ENCODE measurements around the gene TENT4A. TPM values are rescaled to one million over a fixed set of nuclear protein-coding genes. Genes with fewer than 3 reads are reported as not detected.
"Not testable (repeated sequence)": the region's sequence is repeated elsewhere in the genome, so short reads cannot be mapped to it uniquely, and the experiment has no call there.

Gene TENT4A
- total and polyA plus RNA-seq, 12 donors = 4.2 to 13.7 (median 11.3) TPM

GRCh38 chr5:6768590-6769230 is 55.5 kb downstream of the TENT4A start:
- TF ChIP-seq CTCF (IDR thresholded peaks at IDR 0.05) = peak in 1 of 9 donors; percentile 11
- Histone ChIP-seq H3K27me3 (peaks cover 0 to 18% (median 0%) of the 10 kb centered on the region in 7 donors), H3K4me1 (peaks cover 0 to 30% (median 15%) of the 10 kb centered on the region in 9 donors), H3K27ac (no peak overlapping the region), H3K4me3 (no peak overlapping the region), H3K9me3 (no peaks in the 10 kb centered on the region), H3K36me3 (no peaks in the 10 kb centered on the region)
- ATAC-seq (no peak), DNase-seq (no peak)
- intact Hi-C loops (cut with DNase I) = loop anchor here (5.0 to 10.0 kb wide), 8 partner anchors 69 to 1089 kb away; partner anchors contain the start of gene ADCY2 (in 2 of the 10)
- 72 to 85% methylated on average over 12 of the region's 12 CpGs for WGBS, 2 donors

- WGBS, 2 donors = 86 to 90% methylated on average over 11 of the region's 11 CpGs
- H3K4me1 ChIP-seq = peaks cover 0 to 24% (median 14%) of the 10 kb centered on the region in 9 donors
- ATAC-seq = no peak
These were observed 57.8 kb downstream of the TENT4A start for GRCh38 chr5:6770826-6771607.

GRCh38 chr5:6772886-6773285 is 59.7 kb downstream of the TENT4A start:
- Histone ChIP-seq H3K4me1 (peaks cover 0 to 13% (median 8%) of the 10 kb centered on the region in 9 donors), H3K9me3 (no peaks in the 10 kb centered on the region), H3K27ac (no peak overlapping the region), H3K36me3 (no peaks in the 10 kb centered on the region), H3K4me3 (no peak overlapping the region), H3K27me3 (peaks cover 0 to 18% (median 0%) of the 10 kb centered on the region in 7 donors)
- intact Hi-C loops (cut with DNase I) = no loop called here
- DNase-seq = no peak
- ATAC-seq = no peak
- WGBS, 2 donors = 74 to 86% methylated on average over 11 of the region's 11 CpGs
- no peak for TF ChIP-seq CTCF (IDR thresholded peaks at IDR 0.05)

More at GRCh38 chr5:6770826-6771607, 57.8 kb downstream of the TENT4A start:
- Histone ChIP-seq H3K36me3 (no peaks in the 10 kb centered on the region), H3K4me3 (no peak overlapping the region), H3K27me3 (peaks cover 0 to 18% (median 0%) of the 10 kb centered on the region in 7 donors), H3K9me3 (no peaks in the 10 kb centered on the region), H3K27ac (no peak overlapping the region)
- intact Hi-C loops (cut with DNase I) = no loop called here
- no peak for DNase-seq
- no peak for TF ChIP-seq CTCF (IDR thresholded peaks at IDR 0.05)

GRCh38 chr5:6773342-6774035 is 60.3 kb downstream of the TENT4A start:
- ATAC-seq (no peak), DNase-seq (no peak)
- Histone ChIP-seq H3K27me3 (peaks cover 0 to 18% (median 0%) of the 10 kb centered on the region in 7 donors), H3K4me1 (peaks cover 0 to 13% (median 8%) of the 10 kb centered on the region in 9 donors), H3K9me3 (no peaks in the 10 kb centered on the region), H3K36me3 (no peaks in the 10 kb centered on the region), H3K4me3 (no peak overlapping the region), H3K27ac (no peak overlapping the region)
- 91 to 93% methylated on average over 30 of the region's 46 CpGs for WGBS, 2 donors
- no peak for TF ChIP-seq CTCF (IDR thresholded peaks at IDR 0.05)
- intact Hi-C loops (cut with DNase I) = no loop called here

- H3K9me3 ChIP-seq; H3K4me3 ChIP-seq; intact Hi-C loops (cut with DNase I); H3K36me3 ChIP-seq; ATAC-seq; DNase-seq; H3K27ac ChIP-seq: not testable (repeated sequence)
- Histone ChIP-seq H3K27me3 (peaks cover 0 to 18% (median 0%) of the 10 kb centered on the region in 7 donors), H3K4me1 (peaks cover 0 to 13% (median 8%) of the 10 kb centered on the region in 9 donors)
- WGBS, 2 donors = 69 to 85% methylated on average over 5 to 15 of the region's 27 CpGs
These were observed 61.0 kb downstream of the TENT4A start for GRCh38 chr5:6774207-6774606.

All from heart right ventricle (tissue), 16 donors.